Bronchial epithelial cell (primary cell): ENCODE data around the gene CLGN. TPM values are rescaled to one million over a fixed set of nuclear protein-coding genes. Genes with fewer than 3 reads are reported as not detected.

ENCODE experiments used
- DNase-seq: peaks from one replicate; pipeline ENCODE4 v3.0.0-alpha.2; 2010; ENCODE audit warnings: low read depth
- FAIRE-seq: peaks from 2 replicates; lab custom pipeline; 2011; peaks lifted over from hg19 to GRCh38; lab: Jason Lieb, UNC
- H3K27me3 ChIP-seq: 2 replicates; pipeline ENCODE4 v1.5.1; 2011; ENCODE audit warnings: low read length; ENCODE audit not compliant: control insufficient read depth, insufficient read depth
- H3K36me3 ChIP-seq: 2 replicates; pipeline ENCODE4 v1.5.1; 2011; ENCODE audit warnings: low read length; ENCODE audit not compliant: control insufficient read depth, insufficient read depth
- H3K4me3 ChIP-seq: 2 replicates; pipeline ENCODE4 v1.5.1; 2011; ENCODE audit warnings: mild to moderate bottlenecking, low read depth, low read length, control low read depth
- total RNA-seq: library from RNA; depleted of rRNA; stranded (reverse); fragments of >200 nt; gene quantifications from 2 replicates; pipeline ENCODE4 v1.2.1, GENCODE V29; 2014
- TF ChIP-seq, protein P1 (sequence below): IDR thresholded peaks from 2 replicates; pipeline ENCODE4 v1.5.1; 2011; ENCODE audit warnings: mild to moderate bottlenecking, moderate library complexity, low read length, control low read depth, inconsistent platforms; ENCODE audit not compliant: insufficient read depth, severe bottlenecking

The CLGN gene
- total RNA-seq, 1 donor from 2014 or later: 78.5 TPM

DNA sequence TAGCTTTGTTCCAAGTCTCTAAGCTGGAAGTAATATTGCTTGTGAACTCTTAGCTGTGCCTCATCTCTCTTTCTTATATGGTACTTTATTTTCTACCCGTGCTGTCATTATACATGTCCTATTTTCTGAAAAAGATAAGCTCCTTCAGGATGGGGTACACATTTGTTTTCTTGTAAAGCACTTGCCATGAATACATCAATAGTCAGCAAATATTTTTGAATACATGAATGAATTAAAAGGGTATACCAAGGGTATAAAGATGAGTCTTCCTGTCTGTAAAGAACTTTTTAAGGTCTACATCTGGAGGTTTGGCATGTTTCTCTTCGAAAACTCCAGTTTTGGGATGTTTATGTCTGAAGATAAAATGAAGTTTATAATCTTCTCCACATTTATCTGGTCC is 27.3 kb downstream of the CLGN start:
- DNase-seq (no peak), FAIRE-seq (no peak)
- TF ChIP-seq, protein P1, sequence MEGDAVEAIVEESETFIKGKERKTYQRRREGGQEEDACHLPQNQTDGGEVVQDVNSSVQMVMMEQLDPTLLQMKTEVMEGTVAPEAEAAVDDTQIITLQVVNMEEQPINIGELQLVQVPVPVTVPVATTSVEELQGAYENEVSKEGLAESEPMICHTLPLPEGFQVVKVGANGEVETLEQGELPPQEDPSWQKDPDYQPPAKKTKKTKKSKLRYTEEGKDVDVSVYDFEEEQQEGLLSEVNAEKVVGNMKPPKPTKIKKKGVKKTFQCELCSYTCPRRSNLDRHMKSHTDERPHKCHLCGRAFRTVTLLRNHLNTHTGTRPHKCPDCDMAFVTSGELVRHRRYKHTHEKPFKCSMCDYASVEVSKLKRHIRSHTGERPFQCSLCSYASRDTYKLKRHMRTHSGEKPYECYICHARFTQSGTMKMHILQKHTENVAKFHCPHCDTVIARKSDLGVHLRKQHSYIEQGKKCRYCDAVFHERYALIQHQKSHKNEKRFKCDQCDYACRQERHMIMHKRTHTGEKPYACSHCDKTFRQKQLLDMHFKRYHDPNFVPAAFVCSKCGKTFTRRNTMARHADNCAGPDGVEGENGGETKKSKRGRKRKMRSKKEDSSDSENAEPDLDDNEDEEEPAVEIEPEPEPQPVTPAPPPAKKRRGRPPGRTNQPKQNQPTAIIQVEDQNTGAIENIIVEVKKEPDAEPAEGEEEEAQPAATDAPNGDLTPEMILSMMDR: no peak
- H3K27me3 ChIP-seq: no peaks in the 10 kb centered on the region
- no peaks in the 10 kb centered on the region for H3K36me3 ChIP-seq
- H3K4me3 ChIP-seq: no peak overlapping the region

DNA sequence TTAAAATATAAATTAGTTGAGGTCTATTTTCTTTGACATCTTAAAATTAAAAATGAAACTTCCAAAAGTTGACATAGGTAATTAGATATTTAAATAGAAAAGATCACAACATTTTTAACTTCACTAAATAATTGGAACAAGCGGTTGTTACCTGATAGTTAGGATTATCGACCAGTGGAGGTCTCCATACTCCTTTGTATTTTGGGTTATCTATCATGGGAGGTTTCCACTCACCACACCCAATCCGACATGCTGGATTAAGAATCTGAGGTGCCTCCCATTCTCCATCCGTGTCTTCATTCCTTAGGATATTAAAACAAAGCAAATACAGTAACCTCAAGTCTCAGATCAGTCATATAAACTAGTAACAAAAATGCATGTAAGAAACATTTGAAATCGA is 31.8 kb downstream of the CLGN start:
- TF ChIP-seq, protein P1: no peak
- DNase-seq (no peak), FAIRE-seq (no peak)
- no peaks in the 10 kb centered on the region for H3K27me3 ChIP-seq
- H3K4me3 ChIP-seq: no peak overlapping the region
- no peaks in the 10 kb centered on the region for H3K36me3 ChIP-seq

DNA sequence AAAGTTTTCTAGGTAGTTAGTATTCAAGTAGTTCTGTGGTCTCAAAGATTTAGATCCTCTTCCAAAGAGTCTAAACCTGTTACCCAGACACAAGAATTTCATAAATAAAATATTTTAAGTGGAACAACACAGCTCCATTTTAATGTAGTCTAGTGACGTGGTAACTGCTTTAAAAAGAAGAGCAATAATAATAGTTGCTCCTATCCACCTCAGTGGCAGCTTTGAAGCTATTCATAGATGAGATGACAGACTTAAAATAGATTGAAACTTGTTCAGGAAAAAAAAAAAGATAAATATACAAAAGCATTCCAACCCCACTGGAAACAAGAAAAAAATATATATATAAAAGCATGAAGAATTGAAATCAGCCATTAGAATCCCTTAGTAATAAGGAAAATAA is 39.4 kb downstream of the CLGN start:
- Histone ChIP-seq H3K36me3 (no peaks in the 10 kb centered on the region), H3K27me3 (no peaks in the 10 kb centered on the region), H3K4me3 (no peak overlapping the region)
- TF ChIP-seq, protein P1: no peak
- no peak for FAIRE-seq
- DNase-seq: no peak

DNA sequence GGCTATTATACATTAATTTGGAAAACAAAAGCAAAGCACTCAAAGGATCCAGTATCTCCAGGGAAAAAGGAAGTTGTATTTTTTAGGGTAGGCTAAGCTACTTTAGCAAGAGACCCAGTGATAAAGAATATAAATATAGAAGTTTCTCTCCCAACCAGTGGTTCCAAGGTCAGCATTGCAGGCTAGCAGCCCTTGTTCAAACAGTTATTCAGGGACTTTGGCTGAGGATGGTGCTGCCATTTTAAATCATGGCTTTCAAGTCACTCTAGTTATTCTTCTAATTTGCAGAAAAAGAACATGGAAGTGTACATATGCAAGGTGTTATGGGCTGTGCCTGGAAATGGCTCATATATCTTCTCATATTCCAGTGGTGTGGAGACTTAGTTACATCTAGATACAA is 44.7 kb downstream of the CLGN start:
- DNase-seq (no peak), FAIRE-seq (no peak)

DNA sequence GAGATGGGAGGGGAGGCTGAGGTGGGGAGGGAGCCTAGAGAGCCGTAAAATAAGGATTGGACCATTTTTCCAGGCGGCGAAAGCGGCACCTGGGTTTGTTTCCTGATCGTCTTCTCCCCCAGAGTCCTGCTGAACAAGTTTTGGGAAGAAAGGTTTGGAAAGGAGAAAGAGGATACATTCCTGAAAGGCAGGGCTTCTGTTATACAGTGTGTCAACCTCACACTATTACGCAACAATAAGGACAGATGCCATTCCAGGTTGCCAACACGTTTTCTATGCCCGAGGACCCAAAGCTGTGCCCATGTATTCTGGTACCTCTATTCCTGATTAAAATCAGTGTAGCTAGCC is 53.3 kb downstream of the CLGN start:
- TF ChIP-seq, protein P1: no peak
- H3K27me3 ChIP-seq: no peaks in the 10 kb centered on the region
- no peaks in the 10 kb centered on the region for H3K36me3 ChIP-seq
- FAIRE-seq: peak; percentile 23
- peak; percentile 36 for DNase-seq
- peak overlapping the region; percentile 81 for H3K4me3 ChIP-seq

More for the DNA sequence above, 44.7 kb downstream of the CLGN start:
- H3K4me3 ChIP-seq: no peak overlapping the region
- peaks cover 1% of the 10 kb centered on the region for H3K36me3 ChIP-seq
- no peaks in the 10 kb centered on the region for H3K27me3 ChIP-seq
- TF ChIP-seq, protein P1: no peak
